Stimulated activated CD4-positive, alpha-beta T cell treated with anti-CD3 and anti-CD28 coated beads, Interleukin-4, amount 100 ng/mL, for 24 hours (primary cell): ENCODE results near the gene HELZ.
"Not testable (repeated sequence)": the region's sequence is repeated elsewhere in the genome, so short reads cannot be mapped to it uniquely, and the experiment has no call there.

Source experiments
- DNase-seq: peaks from one replicate; pipeline ENCODE4 v3.0.0-alpha.2; 2020

The HELZ gene, protein sequence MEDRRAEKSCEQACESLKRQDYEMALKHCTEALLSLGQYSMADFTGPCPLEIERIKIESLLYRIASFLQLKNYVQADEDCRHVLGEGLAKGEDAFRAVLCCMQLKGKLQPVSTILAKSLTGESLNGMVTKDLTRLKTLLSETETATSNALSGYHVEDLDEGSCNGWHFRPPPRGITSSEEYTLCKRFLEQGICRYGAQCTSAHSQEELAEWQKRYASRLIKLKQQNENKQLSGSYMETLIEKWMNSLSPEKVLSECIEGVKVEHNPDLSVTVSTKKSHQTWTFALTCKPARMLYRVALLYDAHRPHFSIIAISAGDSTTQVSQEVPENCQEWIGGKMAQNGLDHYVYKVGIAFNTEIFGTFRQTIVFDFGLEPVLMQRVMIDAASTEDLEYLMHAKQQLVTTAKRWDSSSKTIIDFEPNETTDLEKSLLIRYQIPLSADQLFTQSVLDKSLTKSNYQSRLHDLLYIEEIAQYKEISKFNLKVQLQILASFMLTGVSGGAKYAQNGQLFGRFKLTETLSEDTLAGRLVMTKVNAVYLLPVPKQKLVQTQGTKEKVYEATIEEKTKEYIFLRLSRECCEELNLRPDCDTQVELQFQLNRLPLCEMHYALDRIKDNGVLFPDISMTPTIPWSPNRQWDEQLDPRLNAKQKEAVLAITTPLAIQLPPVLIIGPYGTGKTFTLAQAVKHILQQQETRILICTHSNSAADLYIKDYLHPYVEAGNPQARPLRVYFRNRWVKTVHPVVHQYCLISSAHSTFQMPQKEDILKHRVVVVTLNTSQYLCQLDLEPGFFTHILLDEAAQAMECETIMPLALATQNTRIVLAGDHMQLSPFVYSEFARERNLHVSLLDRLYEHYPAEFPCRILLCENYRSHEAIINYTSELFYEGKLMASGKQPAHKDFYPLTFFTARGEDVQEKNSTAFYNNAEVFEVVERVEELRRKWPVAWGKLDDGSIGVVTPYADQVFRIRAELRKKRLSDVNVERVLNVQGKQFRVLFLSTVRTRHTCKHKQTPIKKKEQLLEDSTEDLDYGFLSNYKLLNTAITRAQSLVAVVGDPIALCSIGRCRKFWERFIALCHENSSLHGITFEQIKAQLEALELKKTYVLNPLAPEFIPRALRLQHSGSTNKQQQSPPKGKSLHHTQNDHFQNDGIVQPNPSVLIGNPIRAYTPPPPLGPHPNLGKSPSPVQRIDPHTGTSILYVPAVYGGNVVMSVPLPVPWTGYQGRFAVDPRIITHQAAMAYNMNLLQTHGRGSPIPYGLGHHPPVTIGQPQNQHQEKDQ (N-terminal part only)

DNA sequence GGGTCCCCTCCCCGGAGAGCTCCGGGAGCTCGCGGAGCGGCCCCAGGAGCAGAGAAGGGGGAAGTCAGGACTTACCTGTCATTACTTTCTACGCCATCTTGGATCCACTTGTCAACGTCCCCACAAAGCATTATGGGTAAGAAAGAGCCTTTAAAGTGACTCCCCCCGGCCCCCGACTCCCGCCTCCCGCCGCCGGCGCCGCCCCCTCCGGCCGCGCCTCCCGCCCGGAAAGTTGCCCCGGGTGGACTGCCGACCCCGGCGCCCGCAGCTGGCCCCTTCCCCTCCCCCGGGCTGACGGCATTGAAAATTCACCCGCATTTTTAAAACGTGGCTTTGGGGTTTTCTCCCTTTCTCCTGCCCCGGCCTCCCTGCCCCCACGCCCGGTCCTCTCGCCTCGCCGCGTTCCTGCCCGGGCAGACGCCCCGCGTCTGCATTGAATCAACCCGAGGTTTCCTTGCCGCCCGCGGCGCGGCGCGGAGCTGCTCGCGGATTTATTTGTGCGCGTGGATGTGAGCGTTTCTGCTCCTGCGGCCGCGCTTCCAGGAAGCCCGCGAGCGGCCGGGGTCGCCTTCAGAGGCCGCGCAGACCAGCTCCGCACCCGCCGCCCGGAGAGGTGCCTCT is at the start of gene HELZ:
Gene HELZ, minus strand, starts transcription at position 124 of the 621 bp plus-strand sequence. CDS start 26,392 bp downstream, outside the sequence.
- peak; percentile 77 for DNase-seq

DNA sequence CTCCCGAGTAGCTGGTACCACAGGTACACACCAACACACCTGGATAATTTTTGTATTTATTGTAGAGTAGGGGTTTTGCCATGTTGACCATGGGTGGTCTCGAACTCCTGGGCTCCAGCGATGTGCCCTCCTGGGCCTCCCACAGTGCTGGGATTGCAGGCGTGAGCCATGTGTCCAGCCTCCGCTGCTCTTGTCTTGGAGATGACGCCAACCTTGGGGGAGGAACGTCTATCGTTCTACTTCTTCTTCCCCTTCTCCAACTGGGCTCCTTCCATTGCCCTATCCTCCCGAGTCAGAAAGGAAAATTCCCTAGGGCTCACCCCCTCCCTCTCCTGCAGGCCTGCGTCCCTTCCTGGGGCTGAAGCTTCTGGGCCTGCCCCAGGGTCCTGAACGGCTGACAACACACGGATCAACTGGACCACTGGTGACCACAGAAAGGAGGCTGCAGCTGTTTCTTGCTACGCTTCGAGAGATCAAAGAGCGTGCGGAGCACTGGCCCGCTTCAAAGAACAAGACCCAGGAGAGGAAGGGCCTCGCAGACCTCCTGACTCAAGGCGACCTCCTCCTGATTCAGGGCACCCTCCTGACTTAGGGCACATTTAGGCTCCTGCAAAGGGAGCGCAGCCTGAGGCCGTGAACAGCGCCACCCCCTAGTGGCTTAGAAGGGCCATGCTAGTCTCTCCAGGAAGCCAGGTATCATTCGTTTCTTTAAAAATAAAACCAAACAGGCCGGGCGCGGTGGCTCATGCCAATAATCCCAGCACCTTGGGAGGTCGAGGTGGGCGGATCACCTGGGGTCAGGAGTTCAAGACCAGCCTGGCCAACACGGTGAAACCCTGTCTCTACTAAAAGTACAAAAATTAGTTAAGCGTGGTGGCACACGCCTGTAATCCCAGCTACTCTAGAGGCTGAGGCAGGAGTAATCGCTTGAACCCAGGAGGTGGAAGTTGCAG is 48.5 kb upstream of the HELZ start:
- peak; percentile 66 for DNase-seq

DNA sequence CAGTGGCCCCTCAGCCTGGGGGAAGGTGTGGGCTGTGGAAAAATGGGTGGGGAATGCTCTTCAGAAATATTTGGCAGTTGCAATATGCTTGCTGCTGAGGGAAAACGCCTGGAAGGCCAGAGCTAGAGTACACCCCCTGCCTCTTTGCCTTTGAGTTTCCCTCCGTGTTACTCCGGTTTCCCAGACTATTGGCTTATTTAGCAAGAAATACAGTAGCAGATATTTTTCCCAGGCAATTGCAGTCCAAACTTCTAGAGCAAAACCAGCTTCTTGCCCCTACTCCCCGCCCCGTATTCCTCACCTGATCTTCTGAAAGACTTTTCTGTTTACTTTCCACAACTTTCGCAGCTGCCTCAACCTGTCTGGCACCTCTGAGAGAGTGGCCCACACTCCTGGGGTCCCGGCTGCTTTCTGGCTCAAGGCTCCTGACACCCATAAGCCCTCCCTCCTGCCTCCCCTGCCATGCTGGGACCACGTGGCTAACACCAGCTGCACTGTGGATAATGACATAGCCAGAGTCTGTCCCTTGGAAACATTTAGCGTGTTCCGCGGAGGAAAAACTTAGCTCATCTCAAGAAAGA is 45.8 kb upstream of the HELZ start:
- DNase-seq: no peak

DNA sequence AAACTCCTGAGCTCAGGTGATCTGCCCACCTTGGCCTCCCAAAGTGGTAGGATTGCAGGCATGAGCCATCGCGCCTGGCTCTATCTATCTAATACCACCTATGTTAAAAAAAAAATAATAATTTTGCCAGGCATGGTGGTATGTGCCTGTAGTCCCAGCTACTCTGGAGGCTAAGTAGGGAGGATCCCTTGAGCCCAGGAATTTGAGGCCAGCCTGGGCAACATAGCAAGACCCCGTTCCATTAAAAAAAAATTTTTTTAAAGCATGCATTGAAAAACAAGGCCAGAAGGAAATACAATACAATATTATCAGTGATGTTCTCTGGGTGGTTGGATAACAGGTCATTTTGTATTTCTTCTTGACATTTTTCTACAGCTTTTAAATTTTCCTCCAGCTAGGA is 45.2 kb upstream of the HELZ start:
- no peak for DNase-seq

DNA sequence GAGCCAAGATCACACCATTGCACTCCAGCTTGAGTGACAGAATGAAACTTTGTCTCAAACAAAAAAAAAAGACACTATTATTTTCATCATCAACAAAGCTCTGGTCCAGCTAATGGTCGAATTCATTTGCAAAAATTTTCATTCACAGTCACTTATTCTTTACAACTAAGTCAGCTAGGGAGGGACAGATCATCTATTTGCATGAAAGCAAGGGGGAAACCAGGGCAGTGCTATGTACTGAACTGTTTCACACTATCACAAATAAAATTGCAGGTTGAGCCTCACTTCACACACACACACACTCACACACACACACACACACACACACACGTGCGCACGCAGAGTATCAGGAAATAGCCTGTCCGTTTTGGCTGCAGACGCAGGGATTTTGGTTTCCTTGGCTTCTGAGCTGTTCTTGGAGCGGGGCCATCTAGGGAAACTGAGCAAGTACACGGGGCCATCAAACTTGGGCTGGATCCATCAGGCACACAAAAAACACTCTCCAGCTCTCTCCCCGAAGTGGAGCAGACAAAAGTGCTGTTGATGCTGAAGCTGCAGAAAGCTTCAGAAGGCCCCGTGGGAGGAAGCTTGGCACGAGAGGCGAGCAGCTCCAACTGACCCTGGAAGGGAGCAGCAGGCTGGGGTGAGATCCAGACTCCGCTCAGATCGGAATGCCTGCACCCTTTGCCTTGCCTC is 44.3 kb upstream of the HELZ start:
- DNase-seq: no peak

DNA sequence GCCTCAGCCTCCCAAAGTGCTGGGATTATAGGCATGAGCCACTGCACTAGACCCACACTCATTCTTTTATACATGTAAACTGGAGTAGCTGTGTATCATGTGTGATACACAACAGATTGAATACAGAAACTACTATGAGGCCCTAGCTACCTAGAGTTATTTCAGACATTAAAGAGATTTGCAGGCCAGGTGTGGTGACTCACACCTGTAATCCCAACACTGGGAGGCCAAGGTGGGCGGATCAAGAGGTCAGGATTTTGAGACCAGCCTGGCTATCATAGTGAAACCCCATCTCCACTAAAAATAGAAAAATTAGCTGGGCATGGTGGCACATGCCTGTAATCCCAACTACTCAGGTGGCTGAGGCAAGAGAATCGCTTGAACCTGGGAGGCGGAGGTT is 41.8 kb upstream of the HELZ start:
- not testable (repeated sequence) for DNase-seq

DNA sequence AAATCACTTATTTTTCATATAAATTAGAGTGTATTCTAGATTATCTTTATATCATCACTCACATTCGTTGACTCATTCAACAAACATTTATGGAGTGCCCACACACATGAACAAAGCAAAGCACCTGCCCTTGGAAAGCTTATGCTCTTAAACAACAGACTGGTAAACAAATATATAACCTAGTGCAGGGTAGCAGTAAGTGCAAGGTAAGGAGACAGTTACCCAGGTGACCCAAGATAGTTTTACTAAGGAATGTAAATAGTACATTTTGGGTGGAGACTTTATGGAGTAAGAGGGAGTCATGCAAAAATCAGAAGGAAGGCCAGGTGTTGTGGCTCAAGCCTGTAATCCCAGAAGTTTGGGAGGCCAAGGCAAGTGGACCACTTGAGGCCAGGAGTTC is 40.4 kb upstream of the HELZ start:
- no peak for DNase-seq

DNA sequence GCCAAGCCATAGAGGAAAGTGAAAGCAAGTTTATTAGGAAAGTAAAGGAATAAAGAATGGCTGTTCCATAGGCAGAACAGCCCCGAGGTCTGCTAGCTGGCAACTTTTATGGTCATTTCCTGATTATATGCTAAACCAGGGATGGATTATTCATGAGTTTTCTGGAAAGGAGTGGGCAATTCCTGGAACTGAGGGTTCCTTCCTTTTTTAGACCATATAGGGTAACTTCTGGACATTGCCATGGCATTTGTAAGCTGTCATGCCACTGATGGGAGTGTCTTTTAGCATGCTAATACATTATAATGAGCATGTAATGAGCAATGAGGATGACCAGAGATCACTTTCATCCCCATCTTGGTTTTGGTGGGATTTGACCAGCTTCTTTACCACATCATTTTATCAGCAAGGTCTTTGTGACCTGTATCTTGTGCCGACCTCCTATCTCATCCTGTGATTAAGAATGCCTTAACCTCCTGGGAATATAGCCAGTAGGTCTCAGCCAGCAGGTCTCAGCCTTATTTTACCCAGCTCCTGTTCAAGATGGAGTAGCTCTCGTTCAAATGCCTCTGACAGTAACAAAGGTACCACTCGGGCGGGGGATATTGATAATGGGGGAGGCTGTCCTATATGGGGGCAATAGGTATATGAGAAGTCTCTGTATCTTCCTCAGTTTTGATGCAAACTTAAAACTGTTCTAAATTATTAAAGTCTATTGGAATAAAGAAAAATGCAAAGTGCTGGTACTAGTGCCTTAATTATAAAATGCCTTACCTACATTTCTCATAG is 38.9 kb upstream of the HELZ start:
- DNase-seq: no peak

DNA sequence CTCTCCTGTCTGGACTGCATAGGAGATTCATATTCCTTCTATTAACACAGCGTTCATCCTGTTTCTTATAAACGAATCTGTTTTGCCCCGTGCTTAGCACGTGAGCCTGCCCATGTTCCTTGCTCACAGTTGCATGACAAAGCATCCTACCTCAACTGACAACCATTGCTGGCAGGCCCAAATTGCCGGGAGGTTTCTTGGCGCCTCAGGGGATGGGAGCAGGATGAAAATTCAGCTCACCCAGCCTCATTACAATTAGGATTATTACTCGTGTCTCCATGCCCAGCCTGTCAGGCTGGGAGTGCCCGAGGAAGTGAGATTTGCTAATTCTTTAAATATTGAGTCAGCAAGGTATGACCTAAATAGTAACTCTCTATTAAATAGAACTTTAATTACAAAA is 36.7 kb upstream of the HELZ start:
- no peak for DNase-seq

DNA sequence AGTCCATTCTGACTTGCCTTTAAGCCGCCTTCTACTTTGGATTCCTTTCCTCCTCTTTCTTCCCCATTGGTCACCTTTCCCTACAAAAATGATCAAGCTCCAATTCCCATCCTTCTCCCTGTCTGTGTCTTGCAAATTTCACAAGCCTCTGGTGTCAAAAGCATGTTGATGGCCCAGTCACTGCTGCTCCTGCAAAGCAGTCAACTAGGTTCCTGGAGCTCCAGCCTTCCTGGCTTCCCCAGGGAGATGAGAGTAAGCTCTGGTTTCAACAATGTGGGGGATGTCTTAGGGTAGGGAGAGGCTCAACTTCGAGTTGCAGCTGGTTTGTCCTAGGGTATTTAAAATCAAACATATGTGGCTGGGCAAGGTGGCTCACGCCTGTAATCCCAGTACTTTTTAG is 36.1 kb upstream of the HELZ start:
- DNase-seq: no peak

DNA sequence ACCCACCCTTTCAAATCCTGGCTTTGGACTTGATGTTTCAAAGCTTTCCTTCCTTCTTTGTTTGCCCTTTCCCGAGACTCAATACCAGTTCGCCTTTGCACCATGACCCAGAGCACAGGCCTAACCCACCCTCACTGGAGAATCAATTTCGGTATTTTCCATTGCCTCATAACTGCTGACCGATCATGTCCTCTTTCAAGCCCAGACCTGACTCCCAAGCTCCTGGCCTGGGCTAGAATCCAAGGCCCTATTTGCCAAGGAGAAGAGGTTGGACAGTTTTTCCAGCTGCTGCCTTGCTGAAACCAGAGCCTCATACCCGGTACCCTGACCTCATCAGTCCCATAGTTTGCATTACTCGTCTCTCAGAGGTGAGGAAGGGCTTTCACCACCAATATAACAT is 35.3 kb upstream of the HELZ start:
- DNase-seq: no peak

DNA sequence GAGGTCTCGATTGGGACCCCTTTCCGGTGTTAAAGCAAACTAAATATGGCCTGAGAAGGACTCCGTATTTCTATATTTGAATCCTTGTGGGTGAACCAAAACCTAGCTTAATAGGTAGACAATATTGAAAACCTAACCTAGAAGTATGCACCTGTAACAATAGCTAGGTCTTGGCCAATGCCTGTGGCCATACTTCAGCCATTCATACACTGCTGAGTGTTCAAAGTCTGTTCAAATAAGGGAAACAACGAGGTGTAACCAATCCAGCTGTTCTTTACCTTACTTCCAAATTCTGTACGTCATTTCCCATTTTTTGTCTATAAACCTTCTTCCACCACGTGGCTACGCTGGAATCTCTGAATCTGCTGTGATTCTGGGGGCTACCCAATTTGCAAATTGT is 34.1 kb upstream of the HELZ start:
- DNase-seq: no peak

DNA sequence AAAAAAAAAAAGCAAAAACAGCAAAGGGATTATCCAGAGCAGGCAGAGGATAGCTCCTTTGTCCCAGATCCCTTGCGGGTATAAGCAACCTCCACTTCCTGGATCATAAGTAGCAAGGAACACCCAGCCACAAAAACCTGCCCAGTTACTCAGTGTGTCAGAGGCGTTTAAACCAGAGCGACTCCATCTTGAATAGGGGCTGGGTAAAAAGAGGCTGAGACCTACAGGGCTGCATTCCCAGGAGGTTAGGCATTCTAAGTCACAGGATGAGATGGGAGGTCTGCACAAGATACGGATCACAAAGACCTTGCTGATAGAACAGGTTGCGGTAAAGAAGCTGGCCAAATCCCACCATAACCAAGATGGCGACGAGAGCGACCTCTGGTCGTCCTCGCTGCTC is 33.4 kb upstream of the HELZ start:
- no peak for DNase-seq

DNA sequence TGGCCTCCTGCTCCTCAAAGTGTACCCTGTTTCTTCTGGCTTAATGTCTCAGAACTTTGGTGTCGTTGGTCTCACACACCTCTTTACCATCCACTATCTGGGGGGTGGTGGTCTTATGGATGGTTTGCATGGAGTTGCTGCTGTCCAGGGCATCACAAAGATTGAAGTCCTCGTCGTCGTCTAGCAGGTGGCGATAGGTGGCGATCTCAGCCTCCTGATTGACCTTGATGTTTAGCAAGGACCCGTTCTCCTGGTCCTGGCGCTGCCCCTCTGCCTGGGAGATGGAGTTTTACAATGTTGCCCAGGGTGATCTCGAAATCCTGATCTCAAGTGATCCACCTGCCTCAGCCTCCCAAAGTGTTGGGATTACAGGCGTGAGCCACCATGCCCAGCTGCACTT is 31.1 kb upstream of the HELZ start:
- no peak for DNase-seq

DNA sequence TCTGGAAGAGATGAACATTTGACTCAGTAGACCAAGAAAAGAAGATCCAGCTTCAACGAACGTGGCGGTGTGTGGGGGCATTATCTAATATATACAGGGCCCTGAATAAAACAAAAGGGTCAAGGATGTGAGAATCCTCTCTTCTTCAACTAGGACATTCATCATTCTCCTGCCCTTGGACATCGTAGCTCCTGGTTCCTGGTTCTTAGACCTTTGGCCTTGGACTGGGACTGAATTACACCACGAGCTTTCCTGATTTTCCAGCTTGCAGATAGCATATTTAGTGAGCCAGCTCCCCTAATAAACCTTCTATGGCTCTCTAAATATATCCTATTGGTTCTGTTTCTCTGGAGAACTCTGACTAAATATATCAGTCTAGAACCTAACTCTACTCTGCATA is 29.5 kb upstream of the HELZ start:
- DNase-seq: no peak

DNA sequence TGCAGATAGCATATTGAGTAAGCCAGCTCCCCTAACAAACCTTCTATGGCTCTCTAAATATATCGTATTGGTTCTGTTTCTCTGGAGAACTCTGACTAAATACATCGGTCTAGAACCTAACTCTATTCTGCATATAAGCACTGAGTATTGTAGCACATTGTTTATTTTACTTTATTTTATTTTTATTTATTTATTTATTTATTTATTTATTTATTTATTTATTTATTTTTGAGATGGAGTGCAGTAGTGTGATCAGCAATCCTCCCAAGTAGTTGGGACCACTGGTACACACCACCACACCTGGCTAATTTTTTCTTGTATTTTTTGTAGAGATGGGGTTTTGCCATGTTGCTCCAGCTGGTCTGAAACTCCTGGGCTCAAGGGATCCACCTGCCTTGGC is 28.9 kb upstream of the HELZ start:
- DNase-seq: no peak

DNA sequence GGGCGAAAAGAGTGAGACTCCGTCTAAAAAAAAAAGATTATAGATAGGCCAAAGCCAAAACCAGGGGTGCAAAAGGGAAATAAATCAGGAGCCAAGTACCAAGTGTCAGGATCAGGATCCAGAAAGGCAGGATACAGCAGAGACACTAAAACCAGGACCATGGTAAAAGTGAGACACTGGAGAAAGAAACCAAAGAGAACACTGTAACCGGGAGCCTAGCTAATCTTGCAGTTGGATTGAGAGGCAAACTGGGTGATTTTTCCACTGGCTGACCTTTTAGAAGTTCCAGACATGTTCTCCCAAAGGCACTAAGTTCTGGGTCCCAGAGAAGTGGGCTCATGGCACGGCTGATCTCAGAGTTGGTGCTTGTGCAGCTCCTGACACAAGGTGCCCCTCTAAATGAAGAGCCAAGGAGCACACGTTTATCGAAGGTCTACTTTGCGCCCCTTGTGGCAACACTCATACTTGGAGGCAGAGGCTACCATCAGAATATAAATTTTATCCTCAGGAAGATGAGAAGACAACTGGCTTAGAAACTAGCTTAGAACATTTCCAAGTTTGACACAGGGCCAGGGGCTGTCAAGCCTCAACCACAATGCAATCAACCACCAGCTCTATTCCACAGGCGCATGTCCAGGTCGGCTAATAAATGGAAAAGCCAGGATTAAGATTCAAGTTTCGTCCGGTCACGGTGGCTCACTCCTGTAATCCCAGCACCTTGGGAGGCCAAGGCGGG is 27.5 kb upstream of the HELZ start:
- no peak for DNase-seq

DNA sequence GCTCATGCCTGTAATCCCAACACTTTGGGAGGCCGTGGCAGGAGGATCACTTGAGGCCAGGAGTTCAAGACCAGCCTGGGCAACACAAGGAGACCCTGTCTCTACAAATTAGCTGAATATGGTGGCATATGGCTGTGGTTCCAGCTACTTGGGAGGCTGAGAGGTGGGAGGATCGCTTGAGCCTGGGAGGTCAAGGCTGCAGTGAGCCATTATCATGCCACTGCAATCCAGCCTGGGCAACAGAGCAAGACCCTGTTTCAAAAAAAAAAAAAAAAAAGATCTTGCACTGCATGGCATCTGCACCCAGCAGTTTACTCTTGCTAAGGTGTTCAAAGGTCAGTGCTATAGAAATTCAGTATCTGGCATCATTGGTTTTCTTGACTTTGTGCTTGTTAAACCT is 26.2 kb upstream of the HELZ start:
- not testable (repeated sequence) for DNase-seq

DNA sequence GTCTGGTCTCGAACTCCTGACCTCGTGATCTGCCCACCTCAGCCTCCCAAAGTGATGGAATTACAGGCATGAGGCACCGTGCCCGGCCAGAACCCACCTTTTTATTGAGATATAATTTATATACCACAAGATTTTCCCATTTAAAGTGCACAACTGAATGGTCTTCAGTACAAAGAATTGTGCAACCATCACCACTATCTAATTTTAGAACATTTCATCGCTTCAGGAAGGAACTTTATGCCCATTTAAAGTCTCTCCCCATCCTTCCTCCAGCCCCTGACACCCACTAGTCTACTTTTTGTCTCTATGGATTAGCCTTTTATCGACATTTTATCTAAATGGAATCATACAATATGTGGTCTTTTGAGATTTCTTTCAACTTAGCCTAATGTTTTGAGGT is 25.4 kb upstream of the HELZ start:
- no peak for DNase-seq
